Ectodermal cell (in vitro differentiated cells): ENCODE data around the gene LAMC2. TPM values are rescaled to one million over a fixed set of nuclear protein-coding genes. Genes with fewer than 3 reads are reported as not detected.

Experiments used
- H3K27ac ChIP-seq: 2 replicates; pipeline ENCODE4 v1.7.0; 2013; ENCODE audit warnings: mild to moderate bottlenecking, low read depth, low read length; ENCODE audit not compliant: insufficient read depth, poor library complexity, severe bottlenecking
- H3K27me3 ChIP-seq: 2 replicates; pipeline ENCODE4 v1.7.0; 2013; ENCODE audit warnings: mild to moderate bottlenecking, low read length; ENCODE audit not compliant: insufficient read depth, control insufficient read depth, poor library complexity, severe bottlenecking
- H3K36me3 ChIP-seq: one replicate; pipeline ENCODE4 v1.7.0; 2013; ENCODE audit warnings: low read length; ENCODE audit not compliant: control insufficient read depth, insufficient read depth
- H3K4me1 ChIP-seq: one replicate; pipeline ENCODE4 v1.7.0; 2013; ENCODE audit warnings: low read length; ENCODE audit not compliant: control insufficient read depth, insufficient read depth
- H3K4me3 ChIP-seq: 2 replicates; pipeline ENCODE4 v1.7.0; 2013; ENCODE audit warnings: low read depth, low read length, control low read depth; ENCODE audit not compliant: insufficient read depth
- H3K9me3 ChIP-seq: 2 replicates; pipeline ENCODE4 v1.7.0; 2013; ENCODE audit warnings: mild to moderate bottlenecking, low read length, moderate library complexity; ENCODE audit not compliant: control insufficient read depth
- WGBS, 2 experiments: methylation state at CpG; one replicate each; pipeline ENCODE4 v1.1.7; 2013; ENCODE audit warnings: missing lambda C conversion rate in 2 of 2; 5-methylcytosine and 5-hydroxymethylcytosine counted together
- polyA plus RNA-seq, 4 experiments: library from polyadenylated mRNA; stranded (reverse); fragments of 50-300 nt; gene quantifications; one replicate each; pipeline ENCODE4 v1.2.3, GENCODE V29; 2013

Gene LAMC2
- polyA plus RNA-seq (2013, experiment 1 of 4) = 0.44 TPM
- 0.37 TPM for polyA plus RNA-seq (2013, experiment 2 of 4)
- 0.21 TPM for polyA plus RNA-seq (2013, experiment 3 of 4)
- 0.16 TPM for polyA plus RNA-seq (2013, experiment 4 of 4)

DNA sequence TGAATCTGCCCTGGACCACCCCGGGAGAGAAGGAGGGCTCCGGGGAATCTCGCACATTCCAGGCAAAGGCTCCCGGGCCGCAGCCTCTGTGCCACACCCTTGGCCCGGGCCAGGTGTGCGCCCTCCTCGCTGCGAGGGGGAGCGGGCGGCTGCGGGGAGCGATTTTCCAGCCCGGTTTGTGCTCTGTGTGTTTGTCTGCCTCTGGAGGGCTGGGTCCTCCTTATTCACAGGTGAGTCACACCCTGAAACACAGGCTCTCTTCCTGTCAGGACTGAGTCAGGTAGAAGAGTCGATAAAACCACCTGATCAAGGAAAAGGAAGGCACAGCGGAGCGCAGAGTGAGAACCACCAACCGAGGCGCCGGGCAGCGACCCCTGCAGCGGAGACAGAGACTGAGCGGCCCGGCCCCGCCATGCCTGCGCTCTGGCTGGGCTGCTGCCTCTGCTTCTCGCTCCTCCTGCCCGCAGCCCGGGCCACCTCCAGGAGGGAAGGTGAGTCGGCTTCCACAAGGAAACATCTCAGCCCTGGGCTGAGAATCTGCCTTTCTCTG is at the start of gene LAMC2:
Gene LAMC2, plus strand, starts transcription at position 324 of the 550 bp plus-strand sequence. Its CDS starts 89 bp downstream, at position 413.
- Histone ChIP-seq H3K9me3 (no peaks in the 10 kb centered on the region), H3K27me3 (peaks cover 27% of the 10 kb centered on the region), H3K4me3 (peak within 1 kb of the TSS; percentile 46), H3K27ac (no peak within 1 kb of the TSS), H3K4me1 (peaks cover 1% of the 10 kb centered on the region), H3K36me3 (no peaks in the 10 kb centered on the region)
- WGBS, 2 experiments = 2% methylated on average over 30 of the region's 30 CpGs

DNA sequence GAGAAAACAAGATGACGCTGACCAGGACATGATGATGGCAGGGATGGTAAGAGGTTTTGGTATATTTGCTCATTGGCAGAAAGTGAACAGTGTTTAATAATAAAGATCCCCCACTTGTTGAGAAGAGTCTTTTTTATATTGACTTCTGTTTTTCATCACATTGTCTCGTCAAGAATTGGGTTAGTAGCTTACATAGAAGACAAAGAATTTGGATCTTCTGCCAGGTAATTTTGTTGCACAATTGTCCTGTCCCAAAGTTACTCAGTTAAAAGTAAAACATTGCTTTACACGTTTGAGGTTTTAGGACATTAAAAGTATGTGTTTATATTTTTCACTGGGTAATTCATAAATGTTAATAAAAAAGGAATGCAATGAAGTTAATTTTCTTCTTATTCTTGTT is 48.3 kb upstream of the LAMC2 start:
- Histone ChIP-seq H3K4me3 (no peak overlapping the region), H3K9me3 (no peaks in the 10 kb centered on the region), H3K36me3 (peaks cover 15% of the 10 kb centered on the region), H3K27ac (no peak overlapping the region), H3K4me1 (no peaks in the 10 kb centered on the region), H3K27me3 (no peaks in the 10 kb centered on the region)
- WGBS, 2 experiments = 84 to 97% methylated on average over 3 of the region's 3 CpGs

DNA sequence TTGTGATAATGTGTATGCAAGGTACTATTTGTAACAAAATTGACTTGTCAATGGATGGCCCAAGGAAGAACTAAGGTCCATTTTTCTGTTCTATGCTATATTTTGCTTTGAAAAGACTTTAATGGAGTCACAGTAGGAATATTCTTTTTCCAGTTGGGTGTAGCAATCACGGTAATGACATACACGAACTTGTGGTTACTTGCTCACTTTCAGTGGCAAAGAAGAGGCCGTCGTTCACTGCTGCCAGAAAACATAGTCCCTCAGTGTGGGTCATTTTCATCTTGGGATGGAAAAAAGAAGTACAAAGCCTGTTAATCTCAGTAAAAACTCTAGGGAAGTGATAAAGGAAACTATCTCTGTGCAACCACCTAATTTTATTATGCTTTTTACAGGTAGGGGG is 47.8 kb upstream of the LAMC2 start:
- Histone ChIP-seq H3K4me1 (no peaks in the 10 kb centered on the region), H3K27ac (no peak overlapping the region), H3K27me3 (no peaks in the 10 kb centered on the region), H3K4me3 (no peak overlapping the region), H3K36me3 (peaks cover 14% of the 10 kb centered on the region), H3K9me3 (no peaks in the 10 kb centered on the region)
- WGBS, 2 experiments = 72 to 74% methylated on average over 4 of the region's 4 CpGs

DNA sequence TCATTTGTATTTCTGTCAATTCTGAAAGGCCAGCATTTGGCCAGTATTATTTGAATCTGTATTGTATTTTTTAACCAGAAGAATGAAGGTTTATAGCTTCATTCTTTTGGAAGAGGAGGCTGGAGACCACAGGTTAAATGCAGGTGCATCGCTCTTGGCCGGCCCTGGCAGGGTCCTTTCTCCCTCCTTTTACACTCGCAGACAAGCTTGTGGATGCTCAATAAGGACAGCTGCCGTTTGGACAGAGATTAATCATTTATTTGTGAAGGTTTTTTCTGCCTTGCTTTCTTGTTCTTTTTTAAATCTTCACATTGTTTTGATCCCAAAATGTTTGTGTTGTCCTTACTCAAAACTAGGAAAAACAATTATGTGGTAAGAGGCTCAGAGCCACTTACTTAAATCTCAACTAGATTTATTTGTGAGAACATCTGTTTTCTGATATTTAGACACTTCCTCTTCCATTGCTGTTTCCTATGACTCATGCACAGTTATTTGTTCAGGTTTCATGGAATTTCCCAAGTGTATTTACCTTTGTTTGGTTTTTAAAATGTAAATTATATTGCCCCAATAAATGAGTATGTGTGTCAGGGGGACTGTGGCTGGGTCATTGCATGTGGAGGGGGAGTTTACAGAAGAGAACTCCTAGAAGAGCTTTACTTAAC is 46.7 kb upstream of the LAMC2 start:
- Histone ChIP-seq H3K36me3 (peaks cover 7% of the 10 kb centered on the region), H3K4me1 (no peaks in the 10 kb centered on the region)

DNA sequence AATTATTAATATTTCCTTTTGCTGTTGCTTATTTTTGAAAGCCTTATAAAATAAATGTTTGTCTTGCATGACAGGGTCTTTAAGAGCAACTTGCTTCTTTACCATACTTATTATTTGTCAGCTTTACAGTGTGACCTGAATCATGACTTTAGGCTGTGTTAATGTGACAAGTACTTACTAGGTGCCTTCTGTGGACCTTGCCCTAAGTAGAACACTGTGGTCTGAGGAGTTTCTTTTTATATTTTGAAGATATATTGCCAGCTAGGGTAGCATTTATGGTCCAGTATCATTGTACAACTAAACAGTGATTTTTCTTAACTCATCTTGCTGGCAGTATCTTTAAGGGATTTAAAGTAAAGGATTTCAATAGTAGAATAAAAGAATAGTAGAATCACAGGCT is 45.4 kb upstream of the LAMC2 start:
- Histone ChIP-seq H3K4me1 (no peaks in the 10 kb centered on the region), H3K27me3 (no peaks in the 10 kb centered on the region), H3K4me3 (no peak overlapping the region), H3K27ac (no peak overlapping the region), H3K36me3 (no peaks in the 10 kb centered on the region), H3K9me3 (no peaks in the 10 kb centered on the region)

More for the DNA sequence above, 46.7 kb upstream of the LAMC2 start:
- Histone ChIP-seq H3K27me3 (no peaks in the 10 kb centered on the region), H3K4me3 (no peak overlapping the region), H3K27ac (no peak overlapping the region), H3K9me3 (no peaks in the 10 kb centered on the region)
- WGBS, 2 experiments = 94 to 97% methylated on average over 4 of the region's 4 CpGs

DNA sequence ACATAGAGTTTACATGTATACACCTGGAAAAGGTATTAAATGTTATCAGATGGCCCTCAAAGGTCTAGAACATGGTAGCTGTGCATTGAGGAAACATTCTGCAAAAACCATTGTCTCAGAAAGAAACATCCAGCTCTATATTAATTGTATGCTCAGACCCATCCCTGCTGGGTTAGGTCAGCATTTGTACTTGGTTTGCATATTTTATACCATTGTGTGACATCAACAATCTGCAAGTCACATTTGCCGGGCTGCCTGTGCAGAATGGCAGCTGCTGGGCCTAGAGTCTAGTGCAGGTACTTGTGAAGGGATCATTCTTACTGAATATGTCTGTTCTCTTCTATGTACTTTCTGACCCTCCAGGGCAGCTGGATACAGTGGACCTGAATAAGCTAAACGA is 43.9 kb upstream of the LAMC2 start:
- Histone ChIP-seq H3K9me3 (no peaks in the 10 kb centered on the region), H3K36me3 (no peaks in the 10 kb centered on the region), H3K4me1 (no peaks in the 10 kb centered on the region), H3K27ac (no peak overlapping the region), H3K27me3 (no peaks in the 10 kb centered on the region), H3K4me3 (no peak overlapping the region)
- WGBS, 2 experiments = 89 to 94% methylated on average over 2 of the region's 2 CpGs

DNA sequence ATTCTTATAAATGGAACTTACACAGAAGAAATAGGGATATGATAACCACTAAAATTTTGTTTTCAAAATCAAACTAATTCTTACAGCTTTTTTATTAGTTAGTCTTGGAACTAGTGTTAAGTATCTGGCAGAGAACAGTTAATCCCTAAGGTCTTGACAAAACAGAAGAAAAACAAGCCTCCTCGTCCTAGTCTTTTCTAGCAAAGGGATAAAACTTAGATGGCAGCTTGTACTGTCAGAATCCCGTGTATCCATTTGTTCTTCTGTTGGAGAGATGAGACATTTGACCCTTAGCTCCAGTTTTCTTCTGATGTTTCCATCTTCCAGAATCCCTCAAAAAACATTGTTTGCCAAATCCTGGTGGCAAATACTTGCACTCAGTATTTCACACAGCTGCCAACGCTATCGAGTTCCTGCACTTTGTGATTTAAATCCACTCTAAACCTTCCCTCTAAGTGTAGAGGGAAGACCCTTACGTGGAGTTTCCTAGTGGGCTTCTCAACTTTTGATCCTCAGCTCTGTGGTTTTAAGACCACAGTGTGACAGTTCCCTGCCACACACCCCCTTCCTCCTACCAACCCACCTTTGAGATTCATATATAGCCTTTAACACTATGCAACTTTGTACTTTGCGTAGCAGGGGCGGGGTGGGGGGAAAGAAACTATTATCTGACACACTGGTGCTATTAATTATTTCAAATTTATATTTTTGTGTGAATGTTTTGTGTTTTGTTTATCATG is 42.3 kb upstream of the LAMC2 start:
- Histone ChIP-seq H3K36me3 (no peaks in the 10 kb centered on the region), H3K27ac (no peak overlapping the region), H3K27me3 (no peaks in the 10 kb centered on the region), H3K4me1 (no peaks in the 10 kb centered on the region), H3K4me3 (no peak overlapping the region), H3K9me3 (no peaks in the 10 kb centered on the region)
- WGBS, 2 experiments = 94 to 96% methylated on average over 5 of the region's 7 CpGs

DNA sequence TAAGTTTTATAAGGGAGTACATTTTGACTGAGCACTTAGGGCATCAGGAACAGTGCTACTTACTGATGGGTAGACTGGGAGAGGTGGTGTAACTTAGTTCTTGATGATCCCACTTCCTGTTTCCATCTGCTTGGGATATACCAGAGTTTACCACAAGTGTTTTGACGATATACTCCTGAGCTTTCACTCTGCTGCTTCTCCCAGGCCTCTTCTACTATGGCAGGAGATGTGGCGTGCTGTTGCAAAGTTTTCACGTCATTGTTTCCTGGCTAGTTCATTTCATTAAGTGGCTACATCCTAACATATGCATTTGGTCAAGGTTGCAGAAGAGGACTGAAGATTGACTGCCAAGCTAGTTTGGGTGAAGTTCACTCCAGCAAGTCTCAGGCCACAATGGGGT is 41.3 kb upstream of the LAMC2 start:
- 60 to 65% methylated on average over 3 of the region's 3 CpGs for WGBS, 2 experiments
- no peaks in the 10 kb centered on the region for H3K27me3 ChIP-seq
- H3K9me3 ChIP-seq = no peaks in the 10 kb centered on the region
- H3K27ac ChIP-seq = no peak overlapping the region
- H3K4me3 ChIP-seq = no peak overlapping the region
- H3K4me1 ChIP-seq = no peaks in the 10 kb centered on the region
- H3K36me3 ChIP-seq = no peaks in the 10 kb centered on the region

DNA sequence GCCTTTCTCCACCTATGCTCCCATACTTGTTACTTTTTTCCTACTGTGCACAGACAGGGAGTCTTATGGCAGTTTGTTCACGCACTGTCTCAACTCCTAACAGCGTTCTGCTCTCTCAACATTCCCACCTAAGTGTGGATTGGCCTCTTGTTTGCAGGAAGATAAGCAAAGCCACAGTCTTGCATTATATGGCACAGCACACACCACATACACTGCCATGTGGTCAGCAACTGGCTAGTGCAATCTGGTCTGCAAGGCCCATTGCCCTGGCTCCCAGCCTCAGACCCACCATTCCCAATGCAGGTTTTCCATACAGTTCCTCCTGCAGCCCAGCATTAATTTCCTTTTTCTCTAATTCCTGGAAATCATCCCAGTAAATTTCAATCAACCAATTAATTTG is 38.3 kb upstream of the LAMC2 start:
- WGBS, 2 experiments = 90 to 97% methylated on average over 2 of the region's 2 CpGs
- H3K27me3 ChIP-seq = no peaks in the 10 kb centered on the region
- H3K36me3 ChIP-seq = no peaks in the 10 kb centered on the region
- no peaks in the 10 kb centered on the region for H3K4me1 ChIP-seq
- no peak overlapping the region for H3K4me3 ChIP-seq
- no peaks in the 10 kb centered on the region for H3K9me3 ChIP-seq
- H3K27ac ChIP-seq = no peak overlapping the region

DNA sequence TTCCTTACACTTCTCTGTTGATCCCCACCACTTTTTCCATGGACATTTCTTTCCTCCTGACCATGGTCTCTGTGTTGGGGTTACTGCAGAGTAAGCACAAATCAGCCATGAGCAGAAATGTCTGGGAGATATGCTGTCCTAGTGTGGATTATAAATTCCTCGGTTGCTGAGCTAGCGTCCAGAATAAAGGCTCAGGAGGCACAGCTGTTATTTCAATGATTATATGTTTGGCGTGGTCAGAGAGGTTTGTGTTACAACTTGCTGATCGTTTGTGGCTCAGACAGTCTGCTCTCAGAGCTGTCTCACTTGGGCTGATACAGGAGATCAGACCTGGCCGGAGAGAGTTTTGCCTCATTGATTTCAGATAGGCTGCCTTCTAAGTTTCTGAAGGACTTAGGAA is 37.5 kb upstream of the LAMC2 start:
- no peak overlapping the region for H3K27ac ChIP-seq
- no peaks in the 10 kb centered on the region for H3K9me3 ChIP-seq
- 90 to 91% methylated on average over 5 of the region's 5 CpGs for WGBS, 2 experiments
- no peaks in the 10 kb centered on the region for H3K27me3 ChIP-seq
- no peak overlapping the region for H3K4me3 ChIP-seq
- no peaks in the 10 kb centered on the region for H3K4me1 ChIP-seq
- H3K36me3 ChIP-seq = no peaks in the 10 kb centered on the region
